Neural progenitor cell (in vitro differentiated cells): ENCODE measurements around the gene ALDH2. TPM values are rescaled to one million over a fixed set of nuclear protein-coding genes. Genes with fewer than 3 reads are reported as not detected.

Experiments
- DNase-seq: peaks from one replicate; pipeline ENCODE4 v3.0.0-alpha.2; 2016; ENCODE audit warnings: low spot score
- H2AFZ ChIP-seq: fragments of 200-600 bp; sonication (generic); replicated peaks from 2 replicates; pipeline ENCODE4 v1.6.1; 2016; ENCODE audit warnings: antibody characterized with exemption
- H3F3A ChIP-seq: fragments of 200-600 bp; sonication (generic); 2 replicates; pipeline ENCODE4 v1.6.1; 2016; ENCODE audit warnings: antibody characterized with exemption, low read depth
- H3K27ac ChIP-seq: fragments of 200-600 bp; sonication (generic); 2 replicates; pipeline ENCODE4 v1.5.1; 2016; ENCODE audit warnings: mild to moderate bottlenecking
- H3K27me3 ChIP-seq: fragments of 200-600 bp; sonication (generic); 2 replicates; pipeline ENCODE4 v1.6.1; 2016; ENCODE audit warnings: mild to moderate bottlenecking, moderate library complexity
- H3K36me3 ChIP-seq: fragments of 200-600 bp; sonication (generic); 2 replicates; pipeline ENCODE4 v1.5.1; 2016
- H3K4me1 ChIP-seq: fragments of 200-600 bp; sonication (generic); 2 replicates; pipeline ENCODE4 v1.6.1; 2016; ENCODE audit warnings: mixed run types
- H3K4me2 ChIP-seq: fragments of 200-600 bp; sonication (generic); 2 replicates; pipeline ENCODE4 v1.6.1; 2016
- H3K4me3 ChIP-seq: fragments of 200-600 bp; sonication (generic); 2 replicates; pipeline ENCODE4 v1.5.1; 2016
- H3K79me2 ChIP-seq: fragments of 200-600 bp; sonication (generic); 2 replicates; pipeline ENCODE4 v1.6.1; 2016; ENCODE audit warnings: low read depth
- H3K9ac ChIP-seq: fragments of 200-600 bp; sonication (generic); 2 replicates; pipeline ENCODE4 v1.6.1; 2016
- H3K9me3 ChIP-seq: fragments of 200-600 bp; sonication (generic); 2 replicates; pipeline ENCODE4 v1.5.1; 2016; ENCODE audit warnings: low read depth
- H4K20me1 ChIP-seq: fragments of 200-600 bp; sonication (generic); 2 replicates; pipeline ENCODE4 v1.6.1; 2016; ENCODE audit warnings: low read depth
- H3K27ac Mint-ChIP-seq: 3 replicates; pipeline ENCODE4 v1.8.0; 2021; ENCODE audit warnings: mixed read lengths
- H3K27me3 Mint-ChIP-seq: 2 replicates; pipeline ENCODE4 v1.8.0; 2022; ENCODE audit warnings: low read depth, mild to moderate bottlenecking, inconsistent platforms, moderate library complexity, mixed read lengths; ENCODE audit not compliant: insufficient read depth
- H3K36me3 Mint-ChIP-seq: 3 replicates; pipeline ENCODE4 v1.8.0; 2021; ENCODE audit warnings: mixed read lengths
- H3K4me1 Mint-ChIP-seq: 3 replicates; pipeline ENCODE4 v1.8.0; 2021; ENCODE audit warnings: mixed read lengths
- H3K4me3 Mint-ChIP-seq: 3 replicates; pipeline ENCODE4 v1.8.0; 2021; ENCODE audit warnings: mild to moderate bottlenecking, moderate library complexity, mixed read lengths
- H3K9me3 Mint-ChIP-seq: 3 replicates; pipeline ENCODE4 v1.8.0; 2020; ENCODE audit warnings: mixed read lengths
- CTCF ChIP-seq: fragments of 200-600 bp; sonication (generic); IDR thresholded peaks from 2 replicates; pipeline ENCODE4 v1.5.1; 2017; ENCODE audit warnings: antibody characterized with exemption, mild to moderate bottlenecking
- EZH2 ChIP-seq: fragments of 200-600 bp; sonication (generic); IDR thresholded peaks from 2 replicates; pipeline ENCODE4 v1.6.1; 2017; ENCODE audit warnings: antibody characterized with exemption, mild to moderate bottlenecking, moderate library complexity
- EZH2phosphoT487 ChIP-seq: fragments of 200-600 bp; sonication (generic); IDR thresholded peaks from 2 replicates; pipeline ENCODE4 v1.6.1; 2017; ENCODE audit warnings: antibody characterized with exemption
- total RNA-seq: library from RNA; depleted of rRNA; stranded (reverse); fragments of >200 nt; gene quantifications from 2 replicates; pipeline ENCODE4 v1.2.3, GENCODE V29; 2015; ENCODE audit warnings: low replicate concordance

The ALDH2 gene
- total RNA-seq, 1 donor from 2014 or later: 60.0 TPM

GRCh38 chr12:111841750-111842555, 75.2 kb downstream of the ALDH2 start, which contains the start of gene MAPKAPK5:
TSS of gene MAPKAPK5 (plus strand) at chr12:111842228. CDS start at chr12:111842734, 506 bp downstream.
- H3K27me3 ChIP-seq: no peaks in the 10 kb centered on the region
- no peaks in the 10 kb centered on the region for H3K36me3 ChIP-seq
- H3K4me3 ChIP-seq: peak within 1 kb of the TSS; percentile 99
- H3K4me2 ChIP-seq: peak within 1 kb of the TSS; percentile 93
- peaks cover 18% of the 10 kb centered on the region for H3F3A ChIP-seq
- TF ChIP-seq CTCF: no peak
- no peak for TF ChIP-seq EZH2
- no peak for TF ChIP-seq EZH2phosphoT487
- peaks cover 75% of the 10 kb centered on the region for H3K79me2 ChIP-seq
- peaks cover 31% of the 10 kb centered on the region for H3K4me1 Mint-ChIP-seq
- DNase-seq: peak; percentile 96
- H3K9me3 ChIP-seq: no peaks in the 10 kb centered on the region
- peaks cover 20% of the 10 kb centered on the region for H3K4me1 ChIP-seq
- H3K27ac Mint-ChIP-seq: peak within 1 kb of the TSS; percentile 100
- peaks cover 17% of the 10 kb centered on the region for H3K36me3 Mint-ChIP-seq
- peak within 1 kb of the TSS; percentile 99 for H3K27ac ChIP-seq
- H3K4me3 Mint-ChIP-seq: peak within 1 kb of the TSS; percentile 99
- peaks cover 16% of the 10 kb centered on the region for H4K20me1 ChIP-seq
- H3K9ac ChIP-seq: peak within 1 kb of the TSS; percentile 99
- peaks cover 5% of the 10 kb centered on the region for H3K27me3 Mint-ChIP-seq
- no peaks in the 10 kb centered on the region for H3K9me3 Mint-ChIP-seq
- H2AFZ ChIP-seq: peak within 1 kb of the TSS; percentile 98

- Mint-ChIP-seq H3K4me3 (peak overlapping the region; percentile 99), H3K4me1 (peaks cover 31% of the 10 kb centered on the region), H3K36me3 (peaks cover 23% of the 10 kb centered on the region), H3K9me3 (no peaks in the 10 kb centered on the region), H3K27me3 (peaks cover 6% of the 10 kb centered on the region), H3K27ac (peak overlapping the region; percentile 98)
- H4K20me1 ChIP-seq: peaks cover 16% of the 10 kb centered on the region
- H2AFZ ChIP-seq: peak overlapping the region; percentile 98
- TF ChIP-seq EZH2phosphoT487: no peak
- no peak for TF ChIP-seq EZH2
- no peak for TF ChIP-seq CTCF
- H3K4me2 ChIP-seq: peak overlapping the region; percentile 93
- H3K36me3 ChIP-seq: peaks cover under 1% of the 10 kb centered on the region
- H3K4me1 ChIP-seq: peaks cover 20% of the 10 kb centered on the region
- peak overlapping the region; percentile 99 for H3K27ac ChIP-seq
- peaks cover 18% of the 10 kb centered on the region for H3F3A ChIP-seq
- no peaks in the 10 kb centered on the region for H3K27me3 ChIP-seq
- peaks cover 84% of the 10 kb centered on the region for H3K79me2 ChIP-seq
- H3K9me3 ChIP-seq: no peaks in the 10 kb centered on the region
- H3K4me3 ChIP-seq: peak overlapping the region; percentile 99
- DNase-seq: peak; percentile 23
- H3K9ac ChIP-seq: peak overlapping the region; percentile 99
Observed at GRCh38 chr12:111842556-111843396, 76.0 kb downstream of the ALDH2 start.

- Histone ChIP-seq H3K27ac (no peak overlapping the region), H3K9ac (no peak overlapping the region), H2AFZ (no peak overlapping the region), H3K4me1 (peaks cover 9% of the 10 kb centered on the region), H3K9me3 (no peaks in the 10 kb centered on the region), H3K4me2 (no peak overlapping the region), H3K4me3 (no peak overlapping the region), H3K36me3 (peaks cover 4% of the 10 kb centered on the region), H3F3A (peaks cover 5% of the 10 kb centered on the region), H3K27me3 (no peaks in the 10 kb centered on the region), H3K79me2 (peaks cover 98% of the 10 kb centered on the region), H4K20me1 (peaks cover 16% of the 10 kb centered on the region)
- Mint-ChIP-seq H3K4me3 (no peak overlapping the region), H3K27me3 (peaks cover 6% of the 10 kb centered on the region), H3K27ac (no peak overlapping the region), H3K4me1 (peaks cover 18% of the 10 kb centered on the region), H3K9me3 (peaks cover 8% of the 10 kb centered on the region), H3K36me3 (peaks cover 30% of the 10 kb centered on the region)
- DNase-seq: no peak
- no peak for TF ChIP-seq EZH2phosphoT487
- no peak for TF ChIP-seq EZH2
- no peak for TF ChIP-seq CTCF
Observed at GRCh38 chr12:111846016-111846415, 79.3 kb downstream of the ALDH2 start.
